NCI-H1694 (cell line): ENCODE results near the gene PCDHB9.

Source experiments
- DNase-seq: peaks from one replicate; lab custom pipeline; 2025; lab: John Stamatoyannopoulos, UW

PCDHB9 gene

DNA sequence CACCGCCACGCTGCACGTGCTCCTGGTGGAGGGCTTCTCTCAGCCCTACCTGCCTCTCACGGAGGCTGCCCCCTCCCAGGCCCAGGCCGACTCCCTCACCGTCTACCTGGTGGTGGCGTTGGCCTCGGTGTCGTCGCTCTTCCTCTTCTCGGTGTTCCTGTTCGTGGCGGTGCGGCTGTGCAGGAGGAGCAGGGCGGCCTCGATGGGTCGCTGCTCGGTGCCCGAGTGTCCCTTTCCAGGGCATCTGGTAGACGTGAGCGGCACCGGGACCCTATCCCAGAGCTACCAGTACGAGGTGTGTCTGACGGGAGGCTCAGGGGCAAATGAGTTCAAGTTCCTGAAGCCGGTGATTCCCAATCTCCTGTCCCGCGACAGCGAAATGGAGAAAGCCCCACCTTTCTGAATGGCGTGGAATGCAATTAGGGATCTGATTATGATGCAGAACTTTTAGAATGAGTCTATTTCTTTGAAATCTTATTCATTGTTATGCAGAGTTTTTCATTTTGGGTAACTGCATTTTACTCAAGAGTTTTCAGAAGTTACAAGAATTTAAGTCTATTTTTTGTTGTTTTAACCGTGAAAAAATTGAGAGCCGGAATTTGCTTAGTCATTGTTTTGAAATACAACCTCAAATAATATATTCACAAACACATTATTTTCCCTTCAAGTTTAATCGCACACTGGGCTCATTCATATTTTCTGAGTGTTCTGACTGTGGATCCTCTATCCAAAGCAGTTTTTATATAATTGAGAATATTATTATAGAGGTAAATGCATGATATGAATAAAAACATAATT lies 49.8 kb downstream of the PCDHB9 start:
- no peak for DNase-seq
